Limb (tissue), 2 donors: ENCODE measurements around the gene COX4I1.
"Not testable (repeated sequence)": the region's sequence is repeated elsewhere in the genome, so short reads cannot be mapped to it uniquely, and the experiment has no call there.

Experiments used
- DNase-seq, 2 donors: peaks; one replicate each; pipeline ENCODE4 v3.0.0-alpha.2; 2016; ENCODE audit errors: extremely low spot score in 2 of 2

The COX4I1 gene

GRCh38 chr16:85798901-85799496, 496 bp upstream of the COX4I1 start:
- DNase-seq, result peak in 1 of 2 donors; percentile 59

GRCh38 chr16:85800321-85800669, 800 bp downstream of the COX4I1 start:
- DNase-seq, result no peak

GRCh38 chr16:85803570-85803969, 4.1 kb downstream of the COX4I1 start:
- no peak for DNase-seq

- DNase-seq, result no peak
Measured at GRCh38 chr16:85805442-85806045, 6.0 kb downstream of the COX4I1 start.

- no peak for DNase-seq
Measured at GRCh38 chr16:85806539-85806938, 7.0 kb downstream of the COX4I1 start.

GRCh38 chr16:85807340-85807739, 7.8 kb downstream of the COX4I1 start:
- DNase-seq, result not testable (repeated sequence)

GRCh38 chr16:85808104-85808503, 8.6 kb downstream of the COX4I1 start:
- not testable (repeated sequence) for DNase-seq

- no peak for DNase-seq
Measured at GRCh38 chr16:85808926-85809325, 9.4 kb downstream of the COX4I1 start.

- DNase-seq, result no peak
Measured at GRCh38 chr16:85809645-85810044, 10.2 kb downstream of the COX4I1 start.

GRCh38 chr16:85810097-85810741, 10.7 kb downstream of the COX4I1 start:
- no peak for DNase-seq

- DNase-seq, result no peak
Measured at GRCh38 chr16:85810742-85811115, 11.2 kb downstream of the COX4I1 start.

- no peak for DNase-seq
Measured at GRCh38 chr16:85812031-85812807, 12.7 kb downstream of the COX4I1 start.

- no peak for DNase-seq
Measured at GRCh38 chr16:85812811-85813700, 13.6 kb downstream of the COX4I1 start.

GRCh38 chr16:85816159-85816558, 16.7 kb downstream of the COX4I1 start:
- no peak for DNase-seq

GRCh38 chr16:85817195-85817594, 17.7 kb downstream of the COX4I1 start:
- not testable (repeated sequence) for DNase-seq

GRCh38 chr16:85819245-85819644, 19.8 kb downstream of the COX4I1 start:
- DNase-seq, result peak; percentile 38 to 77

GRCh38 chr16:85819771-85820170, 20.3 kb downstream of the COX4I1 start:
- no peak for DNase-seq

- DNase-seq, result no peak
Measured at GRCh38 chr16:85820604-85821372, 21.3 kb downstream of the COX4I1 start.

GRCh38 chr16:85821390-85822135, 22.1 kb downstream of the COX4I1 start:
- peak; percentile 89 for DNase-seq

- no peak for DNase-seq
Measured at GRCh38 chr16:85822145-85822544, 22.6 kb downstream of the COX4I1 start.
